IPS DF 19.7 (cell line): ENCODE measurements around the gene GLB1L3.
"Not testable (repeated sequence)": the region's sequence is repeated elsewhere in the genome, so short reads cannot be mapped to it uniquely, and the experiment has no call there.

ENCODE experiments used
- DNase-seq: peaks from one replicate; pipeline ENCODE4 v3.0.0-alpha.2; 2013; ENCODE audit warnings: low read depth, low spot score

GLB1L3 gene

GRCh38 chr11:134252346-134253187, 23.6 kb upstream of the GLB1L3 start:
- no peak for DNase-seq

DNA sequence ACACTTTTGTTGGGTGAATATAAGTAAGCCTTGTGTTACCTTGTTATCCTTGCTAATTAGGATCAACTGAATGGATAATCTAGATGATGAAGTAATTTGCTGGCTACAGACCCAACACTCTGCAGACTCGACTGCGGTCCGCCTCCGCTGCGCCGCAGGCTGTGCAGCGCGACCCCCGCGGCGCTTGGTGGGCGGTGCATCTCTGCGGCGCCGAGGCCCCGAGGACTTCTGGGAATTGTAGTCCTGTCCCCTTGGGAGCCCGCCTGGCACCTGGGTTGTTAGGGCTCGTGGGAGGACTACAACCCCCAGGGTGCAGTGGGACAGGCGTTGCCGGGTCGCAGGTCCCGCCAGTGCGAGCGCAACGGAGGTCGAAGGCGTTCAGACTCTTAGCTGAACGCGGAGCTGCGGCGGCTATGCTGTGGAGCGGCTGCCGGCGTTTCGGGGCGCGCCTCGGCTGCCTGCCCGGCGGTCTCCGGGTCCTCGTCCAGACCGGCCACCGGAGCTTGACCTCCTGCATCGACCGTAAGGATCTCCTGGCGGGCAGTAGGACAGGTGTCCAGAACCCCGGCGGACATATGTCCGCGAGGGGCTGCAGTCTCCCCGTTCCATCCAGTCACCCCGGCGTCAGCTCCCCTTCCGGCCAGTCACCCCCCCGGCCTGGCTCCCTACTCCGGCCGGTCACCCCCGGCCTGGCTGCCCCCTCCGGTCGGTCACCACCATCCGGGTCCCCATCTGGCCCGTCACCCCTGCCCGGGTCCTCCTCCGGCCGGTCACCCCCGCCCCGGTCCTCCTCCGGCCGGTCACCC, 22.8 kb upstream of the GLB1L3 start, which contains the start of the genes ACAD8 and THYN1:
ACAD8 (plus strand) TSS at position 381 of the 806 bp plus-strand sequence; CDS start at position 414, 33 bp downstream.
THYN1 (minus strand) TSS at position 165 of the 806 bp plus-strand sequence. CDS start 470 bp downstream, outside the sequence.
- peak; percentile 94 for DNase-seq

DNA sequence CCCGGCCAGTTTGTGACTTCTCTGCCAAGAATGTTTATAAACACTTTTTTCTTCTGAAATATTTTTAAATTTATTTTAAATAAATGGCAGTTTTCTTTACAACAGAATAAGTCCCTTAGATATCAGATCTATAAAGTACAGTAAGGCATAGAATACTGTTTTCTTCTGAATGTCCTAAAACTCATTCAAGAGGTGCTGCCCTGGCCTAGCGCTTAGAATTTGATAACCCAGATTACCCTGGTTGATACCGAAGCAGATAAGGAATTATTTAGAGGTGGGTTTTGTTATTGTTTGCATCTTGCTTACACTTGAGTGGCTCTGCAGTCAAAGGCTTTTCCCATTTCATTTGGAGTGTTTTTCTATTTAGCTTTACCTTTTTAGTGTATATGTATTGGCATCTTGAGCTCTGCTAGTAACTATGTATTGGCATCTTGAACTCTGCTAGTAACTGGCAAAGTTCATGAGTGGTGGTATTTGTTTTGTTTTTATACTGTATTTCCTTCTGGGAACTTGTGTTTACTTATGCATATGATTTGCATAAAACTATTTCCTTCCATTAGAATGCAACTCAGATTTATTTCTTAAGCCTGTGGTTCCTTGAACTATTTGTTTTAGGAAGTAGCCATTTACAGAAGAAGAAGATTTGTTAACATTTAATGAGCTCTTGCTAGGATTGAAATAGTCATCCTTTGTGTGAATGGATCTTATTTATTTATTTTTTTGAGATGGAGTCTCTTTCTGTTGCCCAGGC, 21.6 kb upstream of the GLB1L3 start:
- no peak for DNase-seq

GRCh38 chr11:134255184-134255561, 21.0 kb upstream of the GLB1L3 start:
- not testable (repeated sequence) for DNase-seq

DNA sequence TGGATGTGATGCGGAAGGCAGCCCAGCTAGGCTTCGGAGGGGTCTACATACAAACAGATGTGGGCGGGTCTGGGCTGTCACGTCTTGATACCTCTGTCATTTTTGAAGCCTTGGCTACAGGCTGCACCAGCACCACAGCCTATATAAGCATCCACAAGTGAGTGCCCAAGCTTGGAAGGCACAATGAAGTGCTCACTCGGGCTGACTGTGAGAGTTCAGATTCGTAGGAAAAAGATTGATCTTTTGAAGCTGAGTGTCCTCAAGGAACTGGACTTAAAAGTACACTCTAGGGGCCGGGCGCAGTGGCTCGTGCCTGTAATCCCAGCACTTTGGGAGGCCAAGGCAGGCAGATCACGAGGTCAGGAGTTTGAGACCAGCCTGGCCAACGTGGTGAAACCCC, 19.1 kb upstream of the GLB1L3 start:
- DNase-seq, result no peak

- no peak for DNase-seq
These were observed 17.6 kb upstream of the GLB1L3 start for GRCh38 chr11:134258577-134258976.

- no peak for DNase-seq
These were observed 15.7 kb upstream of the GLB1L3 start for GRCh38 chr11:134260503-134260902.

- no peak for DNase-seq
These were observed 15.2 kb upstream of the GLB1L3 start for GRCh38 chr11:134260983-134261382.

GRCh38 chr11:134261626-134262488, 14.3 kb upstream of the GLB1L3 start:
- no peak for DNase-seq

DNA sequence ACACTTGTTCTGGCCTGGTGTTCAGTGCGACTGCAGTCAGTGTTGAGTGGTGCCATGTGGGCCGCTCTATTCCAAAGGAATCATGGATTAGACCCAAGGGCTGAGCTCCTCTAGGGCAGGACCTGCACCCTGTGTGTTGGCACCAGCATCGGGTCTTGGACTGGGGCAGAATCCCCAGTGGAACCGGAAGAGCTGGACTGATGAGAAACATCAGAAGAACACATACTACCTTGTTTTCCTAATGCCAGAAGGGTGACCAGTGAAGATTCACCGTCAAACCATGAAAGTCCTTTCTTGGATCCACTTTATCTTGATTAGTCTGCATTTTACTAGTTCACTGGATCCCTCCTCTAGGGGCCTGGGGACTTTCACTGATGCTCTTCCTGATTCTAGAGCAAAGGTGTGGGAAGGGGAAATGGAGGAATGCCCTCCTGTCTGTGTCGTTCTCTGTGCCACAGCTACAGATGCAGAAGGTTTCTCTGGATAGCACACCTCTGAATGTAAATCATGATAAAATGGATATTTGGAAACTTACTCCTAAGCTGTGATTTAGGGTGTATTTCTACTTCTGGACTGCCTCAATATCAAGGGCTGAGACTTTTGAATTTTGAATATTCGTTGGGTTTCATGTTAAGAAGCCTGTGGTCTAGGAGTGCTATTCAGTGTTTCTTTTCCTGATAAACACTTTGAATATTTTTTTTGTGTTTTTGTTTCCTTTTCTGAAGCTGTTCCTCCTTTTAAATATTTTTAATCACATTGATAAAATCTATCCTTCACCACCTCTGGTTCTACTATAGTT, 11.0 kb upstream of the GLB1L3 start:
- no peak for DNase-seq

GRCh38 chr11:134266440-134266839, 9.7 kb upstream of the GLB1L3 start:
- no peak for DNase-seq

- no peak for DNase-seq
These were observed 9.3 kb upstream of the GLB1L3 start for GRCh38 chr11:134266841-134267251.

DNA sequence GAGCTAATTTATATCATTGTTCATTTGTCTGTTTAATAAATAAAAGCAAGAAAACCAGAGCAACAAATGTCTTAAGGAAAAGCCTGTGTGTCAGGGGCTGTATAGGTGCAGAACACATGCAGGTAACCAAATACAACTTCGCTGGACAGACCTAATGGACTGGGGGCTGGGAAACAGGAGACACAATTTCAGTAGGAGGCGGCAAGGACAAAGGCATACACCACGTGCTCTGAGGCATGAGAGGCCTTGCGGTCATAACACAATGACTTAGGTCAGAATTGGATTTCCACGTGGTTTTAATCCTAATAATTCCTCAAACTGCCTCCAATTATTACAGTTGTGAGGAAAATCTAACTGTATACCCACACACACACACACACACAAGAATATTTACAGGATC, 8.7 kb upstream of the GLB1L3 start:
- no peak for DNase-seq

DNA sequence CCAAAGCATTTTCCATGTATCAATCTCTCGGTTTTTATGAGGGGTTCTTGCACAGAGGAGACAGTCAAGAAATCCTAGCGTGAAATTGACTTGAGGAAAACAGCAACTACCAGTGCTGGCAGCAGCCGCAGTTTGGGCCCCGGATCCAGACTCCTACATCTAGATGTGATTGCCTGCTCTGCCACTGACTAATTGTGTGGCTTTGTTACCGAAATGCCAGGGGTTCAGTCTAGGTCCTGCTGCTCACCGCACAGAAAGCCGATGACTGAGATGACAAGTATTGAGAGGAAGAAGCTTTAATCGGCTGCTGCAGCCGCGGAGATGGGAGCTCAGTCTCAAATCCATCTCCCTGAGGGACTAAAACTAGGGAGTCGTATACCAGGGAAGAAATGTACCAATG, 8.2 kb upstream of the GLB1L3 start:
- no peak for DNase-seq

- peak; percentile 57 for DNase-seq
These were observed 5.9 kb upstream of the GLB1L3 start for GRCh38 chr11:134270250-134270714.

DNA sequence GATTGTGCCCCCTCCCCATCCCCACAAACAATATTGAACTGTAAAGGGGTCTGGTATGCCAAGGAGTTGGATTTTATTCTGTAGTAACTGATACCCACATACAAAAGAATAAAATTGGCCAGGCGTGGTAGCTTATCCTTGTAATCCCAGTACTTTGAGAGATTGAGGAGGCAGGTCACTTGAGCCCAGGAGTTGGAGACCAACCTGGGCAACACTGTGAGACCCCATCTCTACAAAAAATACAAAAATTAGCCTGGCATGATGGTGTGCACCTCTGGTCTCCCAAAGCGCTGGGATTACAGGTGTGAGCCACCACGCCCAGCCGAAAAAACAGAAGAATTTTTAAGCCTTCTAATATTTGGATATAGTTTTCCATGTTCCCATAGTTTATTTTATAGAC, 4.2 kb upstream of the GLB1L3 start:
- no peak for DNase-seq

DNA sequence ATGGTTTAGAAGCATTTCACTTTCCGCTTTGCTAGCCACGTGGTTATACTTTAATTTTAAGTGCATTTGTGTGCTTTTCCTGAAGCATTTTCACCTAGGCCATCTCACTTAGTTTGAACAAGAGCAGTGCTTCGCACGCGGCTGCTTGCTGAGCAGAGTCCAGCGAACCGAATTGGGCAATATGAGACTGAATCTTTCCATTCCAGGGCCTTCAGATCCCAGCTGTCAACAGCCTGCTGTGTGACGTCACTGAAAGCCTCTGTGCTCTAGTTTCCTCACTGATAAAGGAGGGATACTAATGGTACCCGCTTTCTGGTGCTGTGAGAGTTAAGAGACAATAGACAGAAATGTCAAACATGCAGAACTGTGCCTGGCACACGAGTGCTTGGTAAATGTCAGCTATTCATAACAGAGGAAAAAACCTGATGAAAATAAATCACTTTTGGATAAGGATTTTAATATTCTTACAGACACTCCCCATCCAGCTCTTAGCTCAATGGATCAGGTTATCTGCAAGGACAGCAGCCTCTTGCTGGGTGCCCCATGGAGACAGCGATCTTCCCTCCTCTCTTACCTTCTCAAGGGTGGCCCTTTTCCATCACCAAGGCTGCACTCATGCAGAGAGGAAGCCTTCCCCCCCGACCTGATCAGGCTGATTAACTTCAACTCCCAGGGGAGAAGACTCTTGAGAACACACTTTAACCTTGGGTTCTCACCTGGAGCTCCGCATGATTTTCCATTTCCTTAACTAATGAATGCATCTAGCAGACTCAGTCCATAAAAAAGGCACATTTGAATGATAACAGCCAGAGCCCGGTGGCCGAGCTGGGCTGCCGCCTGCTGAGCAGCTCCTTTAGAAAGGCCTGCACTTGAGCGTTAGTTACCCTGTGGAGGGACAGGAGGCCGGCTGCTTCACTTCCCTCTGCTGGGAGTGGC, 3.5 kb upstream of the GLB1L3 start:
- peak; percentile 90 for DNase-seq

DNA sequence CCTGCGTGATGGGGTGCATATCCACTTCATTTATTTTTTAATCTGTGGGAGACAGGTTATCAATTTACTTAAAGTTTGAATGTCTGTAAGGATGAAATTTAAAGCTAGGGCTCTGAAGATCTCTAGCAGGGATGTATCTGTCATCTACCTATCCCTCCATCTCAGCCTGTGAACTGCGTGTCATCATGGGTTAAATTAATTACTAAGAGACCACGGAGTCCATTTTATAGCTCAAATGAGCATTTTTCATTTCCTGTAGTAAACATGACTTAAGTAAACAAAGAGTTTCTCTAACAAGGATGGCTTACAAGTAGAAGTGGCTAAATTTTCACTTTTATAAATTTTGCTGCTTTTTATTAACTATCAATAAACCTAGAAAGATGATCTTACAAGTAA, 2.9 kb upstream of the GLB1L3 start:
- DNase-seq, result no peak

- DNase-seq, result no peak
These were observed 1.0 kb upstream of the GLB1L3 start for GRCh38 chr11:134275188-134275533.
